Lung (tissue), 12 donors: Measurements from ENCODE around the gene NYNRIN. TPM values are rescaled to one million over a fixed set of nuclear protein-coding genes. Genes with fewer than 3 reads are reported as not detected.

Source experiments
- ATAC-seq: fragments of 200-7000 bp; cut with Tn5 transposase; one replicate; pipeline ENCODE4 v1.9.1; 2020; ENCODE audit warnings: moderate number of reproducible peaks; ENCODE audit not compliant: insufficient read depth, low FRiP score
- DNase-seq, 3 donors: peaks; one replicate each; pipeline ENCODE4 v3.0.0-alpha.2; 2013 to 2017
- H3K27ac ChIP-seq, 2 donors: one replicate each; pipeline ENCODE4 v1.5.1; 2013; ENCODE audit warnings: mild to moderate bottlenecking in 2 of 2, moderate library complexity in 2 of 2, control low read depth in 1 of 2, inconsistent platforms in 1 of 2, low read depth in 1 of 2, low read length in 1 of 2
- H3K27me3 ChIP-seq, 3 donors: one replicate each; pipeline ENCODE4 v1.5.1; 2013; ENCODE audit warnings: low read length in 2 of 3; ENCODE audit not compliant: control insufficient read depth in 3 of 3, insufficient read depth in 3 of 3
- H3K36me3 ChIP-seq, 4 donors: one replicate each; pipeline ENCODE4 v1.5.1; 2013; ENCODE audit warnings: low read length in 4 of 4, mild to moderate bottlenecking in 1 of 4, moderate library complexity in 1 of 4; ENCODE audit not compliant: control insufficient read depth in 4 of 4, insufficient read depth in 4 of 4
- H3K4me1 ChIP-seq, 5 donors: one replicate each; pipeline ENCODE4 v1.5.1; 2013; ENCODE audit warnings: low read length in 5 of 5, mild to moderate bottlenecking in 2 of 5, moderate library complexity in 1 of 5; ENCODE audit not compliant: control insufficient read depth in 5 of 5, insufficient read depth in 5 of 5
- H3K4me3 ChIP-seq: one replicate; pipeline ENCODE4 v1.5.1; 2013; ENCODE audit warnings: mild to moderate bottlenecking, control low read depth, moderate library complexity
- H3K9ac ChIP-seq, 2 donors: one replicate each; pipeline ENCODE4 v1.5.1; 2013; ENCODE audit warnings: low read length in 2 of 2, control low read depth in 1 of 2; ENCODE audit not compliant: insufficient read depth in 1 of 2
- H3K9me3 ChIP-seq, 4 donors: one replicate each; pipeline ENCODE4 v1.5.1; 2013; ENCODE audit warnings: low read length in 3 of 4, mild to moderate bottlenecking in 1 of 4, moderate library complexity in 1 of 4; ENCODE audit not compliant: control insufficient read depth in 4 of 4, insufficient read depth in 3 of 4
- WGBS, 2 donors: extraction: QIAGEN DNeasy Blood & Tissue Kit; methylation state at CpG; one replicate each; pipeline ENCODE4 v1.1.7; 2013; 5-methylcytosine and 5-hydroxymethylcytosine counted together
- polyA plus RNA-seq, 2 donors: library from polyadenylated mRNA; stranded (reverse); fragments of 200-250 nt; gene quantifications; one replicate each; pipeline ENCODE4 v1.2.1, GENCODE V29; 2013
- total RNA-seq, 2 donors: library from RNA; depleted of rRNA in 1 of 2; stranded (reverse); fragments of >200 nt in 1 of 2; gene quantifications; one replicate each; pipeline ENCODE4 v1.2.1, GENCODE V29; 2014 to 2021
- TF ChIP-seq, protein P1 (sequence below): IDR thresholded peaks from 2 replicates; pipeline ENCODE4 v1.5.1; 2012; ENCODE audit warnings: mild to moderate bottlenecking; ENCODE audit errors: control extremely low read depth, extremely low read depth
- donor health status: control.
- donor health status: control.
- donor health status: Bipolar disorder and iron deficiency.
- donor health status: healthy.
- donor health status: DM: yes; HTN: yes; CAD: no.

Gene NYNRIN
- total and polyA plus RNA-seq, 4 donors = 2.9 to 49.8 (median 10.2) TPM

- no peak for DNase-seq
- WGBS, 2 donors = 57 to 68% methylated on average over 9 of the region's 9 CpGs
- peaks cover 6 to 44% (median 39%) of the 10 kb centered on the region in 4 donors for H3K36me3 ChIP-seq
Measured at GRCh38 chr14:24438223-24439097, 39.7 kb downstream of the NYNRIN start.

DNA sequence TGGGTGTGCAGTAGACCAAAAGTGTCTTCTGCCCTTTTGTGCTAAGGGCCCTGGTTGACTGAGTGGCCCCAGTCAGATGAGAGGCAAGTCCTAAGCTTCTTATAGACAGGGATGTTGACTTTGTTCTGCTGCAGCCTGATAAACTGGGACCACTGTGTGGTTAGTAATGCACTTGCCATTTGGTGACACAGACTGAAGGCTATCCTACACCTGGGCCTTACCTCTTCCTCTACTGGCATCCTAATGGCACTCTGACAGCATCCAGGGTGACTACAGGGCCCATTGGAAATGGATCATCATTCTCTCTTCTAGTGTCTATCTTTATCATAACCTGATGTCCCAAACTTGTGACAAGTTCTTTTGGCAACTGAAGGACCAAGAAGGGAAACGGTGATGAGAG, 40.5 kb downstream of the NYNRIN start:
- TF ChIP-seq, protein P1, sequence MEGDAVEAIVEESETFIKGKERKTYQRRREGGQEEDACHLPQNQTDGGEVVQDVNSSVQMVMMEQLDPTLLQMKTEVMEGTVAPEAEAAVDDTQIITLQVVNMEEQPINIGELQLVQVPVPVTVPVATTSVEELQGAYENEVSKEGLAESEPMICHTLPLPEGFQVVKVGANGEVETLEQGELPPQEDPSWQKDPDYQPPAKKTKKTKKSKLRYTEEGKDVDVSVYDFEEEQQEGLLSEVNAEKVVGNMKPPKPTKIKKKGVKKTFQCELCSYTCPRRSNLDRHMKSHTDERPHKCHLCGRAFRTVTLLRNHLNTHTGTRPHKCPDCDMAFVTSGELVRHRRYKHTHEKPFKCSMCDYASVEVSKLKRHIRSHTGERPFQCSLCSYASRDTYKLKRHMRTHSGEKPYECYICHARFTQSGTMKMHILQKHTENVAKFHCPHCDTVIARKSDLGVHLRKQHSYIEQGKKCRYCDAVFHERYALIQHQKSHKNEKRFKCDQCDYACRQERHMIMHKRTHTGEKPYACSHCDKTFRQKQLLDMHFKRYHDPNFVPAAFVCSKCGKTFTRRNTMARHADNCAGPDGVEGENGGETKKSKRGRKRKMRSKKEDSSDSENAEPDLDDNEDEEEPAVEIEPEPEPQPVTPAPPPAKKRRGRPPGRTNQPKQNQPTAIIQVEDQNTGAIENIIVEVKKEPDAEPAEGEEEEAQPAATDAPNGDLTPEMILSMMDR = no peak
- H3K27me3 ChIP-seq = no peaks in the 10 kb centered on the region
- H3K4me1 ChIP-seq = peaks cover 4 to 16% (median 5%) of the 10 kb centered on the region in 5 donors
- no peak overlapping the region for H3K4me3 ChIP-seq
- no peak overlapping the region for H3K27ac ChIP-seq
- no peak for DNase-seq
- ATAC-seq = no peak
- 80 to 86% methylated on average over 1 of the region's 1 CpG for WGBS, 2 donors
- no peak overlapping the region for H3K9ac ChIP-seq
- H3K9me3 ChIP-seq = no peaks in the 10 kb centered on the region
- peaks cover 6 to 42% (median 37%) of the 10 kb centered on the region in 4 donors for H3K36me3 ChIP-seq

More at GRCh38 chr14:24438223-24439097, 39.7 kb downstream of the NYNRIN start:
- no peak for ATAC-seq
- TF ChIP-seq, protein P1 = no peak
- H3K4me1 ChIP-seq = peaks cover 4 to 13% (median 4%) of the 10 kb centered on the region in 5 donors
- no peaks in the 10 kb centered on the region for H3K27me3 ChIP-seq
- H3K9me3 ChIP-seq = no peaks in the 10 kb centered on the region
- H3K4me3 ChIP-seq = no peak overlapping the region
- no peak overlapping the region for H3K9ac ChIP-seq
- peak overlapping the region in 1 of 2 donors; percentile 51 for H3K27ac ChIP-seq

GRCh38 chr14:24439830-24440605, 41.2 kb downstream of the NYNRIN start:
- H3K27ac ChIP-seq = peak overlapping the region in 1 of 2 donors; percentile 18
- H3K27me3 ChIP-seq = no peaks in the 10 kb centered on the region
- DNase-seq (no peak), ATAC-seq (no peak)
- H3K4me1 ChIP-seq = peaks cover 4 to 16% (median 5%) of the 10 kb centered on the region in 5 donors
- WGBS, 2 donors = 85 to 87% methylated on average over 15 of the region's 15 CpGs
- H3K4me3 ChIP-seq = no peak overlapping the region
- no peaks in the 10 kb centered on the region for H3K9me3 ChIP-seq
- H3K9ac ChIP-seq = no peak overlapping the region
- H3K36me3 ChIP-seq = peaks cover 6 to 42% (median 35%) of the 10 kb centered on the region in 4 donors
- TF ChIP-seq, protein P1 = no peak
